GM19463 (cell line): ENCODE measurements around the gene CHN2.

Experiments
- ATAC-seq: cut with Tn5 transposase; IDR thresholded peaks from one replicate; pipeline ENCODE4 v1.9.1; 2021; ENCODE audit warnings: mild to moderate bottlenecking, moderate library complexity; ENCODE audit not compliant: unreplicated experiment

Gene CHN2

DNA sequence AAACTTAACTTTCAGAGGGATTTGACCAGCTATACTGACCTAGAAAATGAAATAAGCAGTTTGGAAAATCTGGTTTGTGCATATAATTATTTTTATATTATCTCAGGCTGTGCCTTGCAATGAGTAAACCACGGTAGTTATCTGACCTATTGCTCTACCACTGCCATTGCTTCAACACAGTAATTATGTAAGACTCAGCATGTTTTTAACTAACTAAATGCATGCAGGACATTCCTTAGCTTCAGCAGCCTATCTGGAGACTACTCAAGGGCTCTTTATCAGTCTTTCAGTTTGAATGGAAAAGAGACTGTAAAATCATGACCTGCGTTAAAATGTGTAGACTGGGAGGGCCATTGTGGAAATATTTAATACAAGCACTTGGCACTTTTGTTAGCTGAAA lies 22.5 kb downstream of the CHN2 start:
- ATAC-seq: no peak

DNA sequence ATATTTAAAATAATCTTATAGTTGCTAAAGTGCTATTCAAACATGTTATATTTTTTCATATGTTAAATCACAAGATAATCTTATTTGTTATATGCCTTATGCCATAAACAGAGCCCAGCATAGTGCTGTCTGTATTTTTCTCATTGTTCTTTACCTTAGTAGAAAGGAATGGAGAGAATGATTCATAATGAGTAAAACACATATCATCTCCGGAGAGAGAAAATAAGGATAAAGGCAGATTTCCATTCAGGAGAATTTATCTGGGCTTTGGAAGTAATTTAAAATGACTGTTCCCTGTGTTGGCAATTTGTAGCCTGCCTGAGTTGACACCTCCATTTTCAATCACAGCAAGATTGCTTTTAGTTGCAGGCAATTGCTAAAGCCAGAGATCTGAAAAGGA lies 30.2 kb downstream of the CHN2 start:
- no peak for ATAC-seq

DNA sequence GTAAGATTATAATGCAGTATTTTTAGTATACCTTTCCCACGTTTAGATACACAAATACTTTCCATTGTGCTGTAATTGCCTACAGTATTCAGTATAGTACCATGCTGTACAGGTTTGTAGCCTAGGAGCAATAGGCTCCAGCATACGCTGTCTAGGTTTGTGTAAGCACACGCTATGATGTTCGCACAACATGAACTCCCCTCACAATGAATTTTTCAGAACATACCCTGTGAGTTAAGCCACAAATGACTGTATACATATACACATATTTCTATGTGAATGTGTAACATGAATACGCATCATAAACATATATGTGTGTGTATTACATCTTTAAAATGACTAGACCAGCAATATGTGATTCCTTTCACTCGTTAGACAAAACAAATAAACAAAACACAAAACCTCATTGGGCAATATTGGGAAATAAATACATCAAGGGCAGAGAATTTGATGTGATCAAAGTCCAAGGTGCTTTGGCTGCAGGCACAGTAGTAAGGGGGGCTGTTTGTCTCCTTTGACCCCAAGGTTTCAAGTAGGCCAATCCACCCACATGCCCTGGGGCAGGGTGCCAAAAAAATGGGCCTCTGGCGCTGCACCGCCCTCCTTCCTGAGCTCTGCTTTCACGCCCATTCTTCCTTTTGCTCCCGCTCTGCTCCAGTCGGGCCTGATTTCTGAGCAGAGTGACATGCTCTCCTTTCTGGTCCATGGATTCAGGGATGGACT lies 33.9 kb downstream of the CHN2 start:
- ATAC-seq: no peak

GRCh38 chr7:29229066-29229465 lies 34.5 kb downstream of the CHN2 start:
- no peak for ATAC-seq

DNA sequence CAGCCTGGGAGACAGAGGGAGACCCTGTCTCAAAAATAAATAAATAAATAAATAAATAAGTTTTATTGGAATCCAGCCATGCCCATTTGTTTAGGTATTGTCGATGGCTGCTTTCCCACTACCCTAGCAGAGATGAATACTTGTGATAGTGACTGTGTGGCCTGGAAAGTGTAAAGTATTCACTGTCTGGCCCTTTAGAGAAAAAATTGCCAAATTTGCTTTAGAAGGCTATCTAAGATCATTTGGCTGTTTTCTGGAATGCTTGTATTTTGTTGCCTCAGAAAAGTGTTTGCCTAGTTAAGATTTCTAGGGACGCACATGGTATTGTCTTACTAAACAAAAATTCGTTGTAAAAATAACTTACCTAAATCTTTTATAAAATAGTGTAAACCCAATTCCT lies 35.4 kb downstream of the CHN2 start:
- no peak for ATAC-seq

DNA sequence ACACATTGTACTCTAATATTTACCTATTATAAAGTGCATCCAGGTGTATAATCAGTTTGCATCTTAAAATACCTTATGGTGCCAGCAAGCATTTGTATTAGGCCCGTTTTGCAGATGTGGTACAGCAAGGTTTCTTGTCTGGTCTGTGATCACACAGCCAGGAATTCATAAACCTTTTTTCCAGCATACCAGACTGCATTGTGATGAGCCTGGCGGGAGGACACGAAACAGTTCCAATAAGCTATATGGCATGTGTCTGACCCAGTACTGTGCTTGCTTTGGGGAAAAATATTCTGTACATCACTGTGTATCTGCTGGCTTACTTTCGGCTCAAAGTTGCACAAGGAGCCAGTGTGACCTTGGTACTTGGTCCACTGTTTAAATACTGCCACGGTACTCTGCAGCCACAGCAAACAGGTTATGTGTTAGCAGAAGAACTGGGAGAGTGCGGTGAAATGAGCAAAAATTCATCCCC lies 36.3 kb downstream of the CHN2 start:
- no peak for ATAC-seq

DNA sequence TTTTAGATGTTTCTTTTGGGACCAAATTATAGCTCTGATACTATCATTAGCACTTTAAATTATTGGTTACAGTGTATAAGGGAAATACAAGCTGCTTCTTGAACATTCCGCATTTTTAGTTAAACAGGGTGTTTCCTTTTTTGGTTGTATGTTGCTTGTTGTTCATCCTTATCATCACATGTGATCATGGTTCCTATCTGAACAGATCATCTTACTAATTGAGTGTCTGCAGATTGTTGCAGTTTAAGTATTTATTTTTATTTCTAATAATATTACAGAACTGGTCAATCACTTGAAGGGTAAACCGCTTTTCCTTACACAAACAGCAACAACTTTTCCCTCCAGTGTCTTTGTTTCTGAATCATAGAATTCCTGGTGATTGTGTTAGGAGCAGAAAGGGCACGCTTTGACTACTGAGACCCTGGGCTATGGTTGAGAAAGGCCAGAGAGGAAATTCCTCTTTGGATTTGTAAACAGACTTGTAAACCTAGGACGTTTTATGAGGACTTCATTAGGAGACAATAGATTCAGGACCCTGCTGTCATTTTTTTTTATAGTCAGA lies 37.2 kb downstream of the CHN2 start:
- ATAC-seq: no peak

DNA sequence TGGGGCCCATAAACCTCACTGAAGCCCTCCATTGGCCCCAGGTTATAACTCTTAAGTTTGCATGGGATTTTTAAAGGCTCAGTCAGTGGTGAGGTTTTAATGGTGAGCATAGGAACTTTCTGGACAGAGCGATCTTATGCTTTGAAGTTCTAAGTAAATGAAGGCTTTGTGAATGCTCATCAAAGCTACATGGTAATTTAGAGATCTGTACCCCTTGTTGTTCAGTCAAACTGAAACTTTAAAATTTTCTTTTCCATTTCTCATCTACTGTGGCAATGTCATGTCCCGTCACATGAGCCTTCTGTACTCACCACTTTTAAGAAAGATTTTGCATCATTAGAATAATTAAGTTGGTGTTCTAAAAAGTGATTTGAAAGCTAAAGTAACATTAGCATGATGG lies 39.9 kb downstream of the CHN2 start:
- no peak for ATAC-seq

- ATAC-seq: no peak
Measured at GRCh38 chr7:29236071-29236580, 41.6 kb downstream of the CHN2 start.

GRCh38 chr7:29236649-29237048 lies 42.1 kb downstream of the CHN2 start:
- no peak for ATAC-seq

GRCh38 chr7:29237489-29237888 lies 42.9 kb downstream of the CHN2 start:
- ATAC-seq: no peak

DNA sequence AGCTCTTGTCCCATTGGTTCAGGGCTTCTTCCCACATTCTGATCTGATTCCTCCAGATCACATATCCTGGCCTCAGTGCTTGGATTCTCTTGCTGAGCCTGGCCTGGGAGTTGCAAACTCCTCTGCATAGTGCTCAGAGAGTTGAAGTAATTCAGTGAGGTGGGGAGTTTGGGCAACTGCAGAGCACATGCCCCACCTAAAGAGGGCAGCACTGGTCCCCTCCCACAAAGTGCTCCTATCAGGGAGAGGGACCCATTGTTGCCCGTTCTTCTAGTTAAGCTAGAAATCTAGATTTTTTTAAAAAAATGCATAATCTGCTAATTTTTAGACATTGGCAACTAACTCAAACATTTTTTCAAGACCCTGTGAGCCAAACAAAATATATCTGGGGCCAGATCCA lies 45.1 kb downstream of the CHN2 start:
- no peak for ATAC-seq

GRCh38 chr7:29242265-29242664 lies 47.7 kb downstream of the CHN2 start:
- no peak for ATAC-seq

GRCh38 chr7:29243910-29244655 lies 49.5 kb downstream of the CHN2 start:
- peak; percentile 65 for ATAC-seq

- ATAC-seq: no peak
Measured at GRCh38 chr7:29247224-29247962, 52.8 kb downstream of the CHN2 start.

GRCh38 chr7:29247963-29248236 lies 53.3 kb downstream of the CHN2 start:
- no peak for ATAC-seq

DNA sequence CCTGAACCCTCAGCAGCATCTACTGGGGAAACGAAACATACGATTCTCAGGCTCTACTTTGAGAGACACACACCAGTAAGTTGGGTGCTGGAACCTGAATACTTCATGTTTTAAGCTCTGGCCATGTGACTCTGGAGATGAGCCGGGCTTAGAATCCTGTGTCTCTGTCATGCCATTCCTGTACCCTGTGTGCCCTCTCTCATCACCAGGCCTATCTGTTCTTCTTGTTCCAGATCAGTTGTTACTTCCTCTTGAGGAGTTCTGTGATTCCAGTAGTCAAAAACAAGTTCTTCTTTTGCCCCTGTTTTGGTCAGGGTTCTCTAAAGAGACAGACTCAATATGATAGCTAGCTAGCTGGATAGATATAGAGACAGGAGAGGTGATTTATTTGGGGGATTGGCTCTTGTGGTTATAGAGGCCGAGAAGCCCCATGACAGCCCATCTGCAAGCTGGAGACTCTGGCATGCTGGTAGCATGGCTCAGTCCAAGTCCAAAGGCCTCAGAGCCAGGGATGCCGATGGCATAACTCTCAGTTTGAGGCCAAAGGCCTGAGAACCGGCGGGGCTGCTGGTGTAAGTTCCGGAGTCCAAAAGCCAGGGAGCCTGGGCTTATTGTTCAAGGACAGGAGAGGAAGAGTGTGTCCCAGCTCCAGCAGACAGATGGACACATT lies 54.3 kb downstream of the CHN2 start:
- no peak for ATAC-seq

DNA sequence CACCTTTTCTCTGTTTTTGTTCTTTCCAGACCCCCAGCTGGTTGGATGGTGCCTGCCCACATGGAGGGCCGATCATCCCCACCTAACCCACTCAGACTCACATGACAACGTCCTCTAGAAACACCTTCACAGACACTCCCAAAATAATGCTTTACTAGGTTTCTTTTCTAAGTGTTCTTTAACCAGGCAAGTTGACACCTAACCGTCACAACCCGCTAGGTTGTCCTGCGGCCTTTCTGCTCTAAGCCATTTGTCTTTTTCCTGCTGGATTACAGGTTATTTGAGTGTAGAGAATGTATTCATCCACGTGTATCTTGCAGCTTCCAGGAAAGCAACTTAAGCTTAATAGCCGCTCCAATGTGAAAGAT lies 54.8 kb downstream of the CHN2 start:
- ATAC-seq: no peak

DNA sequence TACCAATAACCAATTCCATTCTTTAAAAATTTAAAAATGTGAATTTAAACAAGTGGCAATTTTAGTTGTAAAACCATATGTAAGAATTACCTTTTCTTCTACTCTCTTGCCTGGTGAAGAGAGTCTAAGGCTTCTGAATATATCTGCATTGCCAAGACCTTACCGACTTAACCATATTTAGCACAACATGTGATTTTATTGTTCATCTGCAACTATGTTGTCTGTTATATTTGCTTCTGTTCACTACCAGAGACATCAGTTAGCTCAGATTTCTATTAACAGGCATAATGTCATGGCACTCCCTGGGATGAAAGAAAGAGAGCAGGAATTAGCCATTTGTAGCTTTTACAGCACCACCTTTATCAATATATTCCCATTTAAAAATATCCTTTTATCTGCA lies 55.3 kb downstream of the CHN2 start:
- no peak for ATAC-seq

GRCh38 chr7:29253225-29253624 lies 58.6 kb downstream of the CHN2 start:
- no peak for ATAC-seq

DNA sequence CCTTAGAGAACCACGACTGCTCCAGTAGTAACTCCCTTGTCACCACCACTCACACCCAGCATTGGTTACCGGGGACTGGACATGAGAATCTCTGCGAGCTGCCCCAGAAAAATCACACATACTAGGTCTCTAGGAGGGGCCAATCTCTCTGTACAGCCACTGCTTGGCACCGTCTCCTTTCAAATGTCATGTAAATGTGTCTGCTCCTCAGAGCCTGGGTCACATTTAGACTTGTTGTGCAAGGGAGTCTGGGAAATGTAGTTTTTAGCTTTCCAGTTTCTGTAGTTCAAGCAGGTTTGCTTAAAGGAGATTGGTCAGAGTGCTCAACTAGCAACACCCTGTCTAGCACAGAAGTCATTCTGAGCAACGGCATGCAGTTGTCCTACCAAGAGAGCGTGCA lies 60.0 kb downstream of the CHN2 start:
- no peak for ATAC-seq
